GM23338 (cell line): ENCODE data around the gene NPAS4. TPM values are rescaled to one million over a fixed set of nuclear protein-coding genes. Genes with fewer than 3 reads are reported as not detected.
A peak's percentile ranks its signal among the peaks of the same experiment; 100 is the strongest.

Experiments used
- ATAC-seq: fragments of 200-7000 bp; cut with Tn5 transposase; 3 replicates; pipeline ENCODE4 v1.9.1; 2020
- DNase-seq: peaks from one replicate; pipeline ENCODE4 v3.0.0-alpha.2; 2015; ENCODE audit warnings: low spot score
- H2AFZ ChIP-seq: fragments of 200-600 bp; sonication (generic); 2 replicates; pipeline ENCODE4 v1.8.0; 2016; ENCODE audit warnings: antibody characterized with exemption, mild to moderate bottlenecking, moderate library complexity
- H3F3A ChIP-seq: fragments of 200-600 bp; sonication (generic); replicated peaks from 2 replicates; pipeline ENCODE4 v1.8.0; 2017; ENCODE audit warnings: antibody characterized with exemption, mixed run types, low read depth
- H3K27ac ChIP-seq: fragments of 200-600 bp; sonication (generic); 2 replicates; pipeline ENCODE4 v1.6.1; 2016; ENCODE audit warnings: low read depth
- H3K27me3 ChIP-seq: fragments of 200-600 bp; sonication (generic); 2 replicates; pipeline ENCODE4 v1.8.0; 2016; ENCODE audit warnings: mild to moderate bottlenecking, mixed run types, moderate library complexity; ENCODE audit not compliant: insufficient read depth
- H3K36me3 ChIP-seq: fragments of 200-600 bp; sonication (generic); 2 replicates; pipeline ENCODE4 v1.8.0; 2016; ENCODE audit warnings: mild to moderate bottlenecking; ENCODE audit not compliant: insufficient read depth
- H3K4me1 ChIP-seq: fragments of 200-600 bp; sonication (generic); 2 replicates; pipeline ENCODE4 v1.8.0; 2016; ENCODE audit warnings: mild to moderate bottlenecking, moderate library complexity; ENCODE audit not compliant: insufficient read depth
- H3K4me2 ChIP-seq: fragments of 200-600 bp; sonication (generic); 2 replicates; pipeline ENCODE4 v1.7.1; 2017; ENCODE audit warnings: mixed run types
- H3K4me3 ChIP-seq: fragments of 200-600 bp; sonication (generic); 2 replicates; pipeline ENCODE4 v1.6.1; 2016; ENCODE audit warnings: mixed run types
- H3K79me2 ChIP-seq: fragments of 200-600 bp; sonication (generic); replicated peaks from 2 replicates; pipeline ENCODE4 v1.8.0; 2017; ENCODE audit warnings: mild to moderate bottlenecking; ENCODE audit not compliant: insufficient read depth
- H3K9me2 ChIP-seq: fragments of 200-600 bp; sonication (generic); 2 replicates; pipeline ENCODE4 v1.8.0; 2017; ENCODE audit not compliant: insufficient read depth
- H4K20me1 ChIP-seq: fragments of 200-600 bp; sonication (generic); replicated peaks from 2 replicates; pipeline ENCODE4 v1.8.0; 2017; ENCODE audit warnings: mild to moderate bottlenecking; ENCODE audit not compliant: insufficient read depth
- H3K27ac Mint-ChIP-seq: 2 replicates; pipeline ENCODE4 v1.8.0; 2020; ENCODE audit warnings: inconsistent platforms, mild to moderate bottlenecking, moderate library complexity, mixed read lengths
- H3K27me3 Mint-ChIP-seq: 3 replicates; pipeline ENCODE4 v1.8.0; 2022; ENCODE audit warnings: low read depth, mild to moderate bottlenecking, moderate library complexity, mixed read lengths, inconsistent platforms; ENCODE audit not compliant: insufficient read depth, poor library complexity
- H3K36me3 Mint-ChIP-seq: 3 replicates; pipeline ENCODE4 v1.8.0; 2021; ENCODE audit warnings: low read depth, mild to moderate bottlenecking, inconsistent platforms, moderate library complexity, mixed read lengths
- H3K4me1 Mint-ChIP-seq: 3 replicates; pipeline ENCODE4 v1.8.0; 2020; ENCODE audit warnings: mild to moderate bottlenecking, inconsistent platforms, mixed read lengths
- H3K4me3 Mint-ChIP-seq: 3 replicates; pipeline ENCODE4 v1.8.0; 2021; ENCODE audit warnings: moderate library complexity, mild to moderate bottlenecking, inconsistent platforms, mixed read lengths
- H3K9me3 Mint-ChIP-seq: 3 replicates; pipeline ENCODE4 v1.8.0; 2020; ENCODE audit warnings: moderate library complexity, mild to moderate bottlenecking, inconsistent platforms, mixed read lengths
- CTCF ChIP-seq, 2 experiments: fragments of 200-600 bp in 1 of 2; sonication (generic) in 1 of 2; conservative IDR thresholded peaks; 2 replicates each; pipeline versions ENCODE4 v1.5.1 to v1.6.1; 2016 to 2017; ENCODE audit warnings: antibody characterized with exemption in 2 of 2, low read depth in 2 of 2, mild to moderate bottlenecking in 2 of 2, moderate library complexity in 1 of 2
- ETS1 ChIP-seq: IDR thresholded peaks from 2 replicates; pipeline ENCODE4 v1.6.1; 2016; ENCODE audit warnings: antibody characterized with exemption
- EZH2 ChIP-seq: fragments of 200-600 bp; sonication (generic); IDR thresholded peaks from one replicate; pipeline ENCODE4 v1.8.0; 2017; ENCODE audit warnings: antibody characterized with exemption, mild to moderate bottlenecking, low read depth; ENCODE audit not compliant: unreplicated experiment
- NANOG ChIP-seq: IDR thresholded peaks from 2 replicates; pipeline ENCODE4 v1.6.1; 2016; ENCODE audit warnings: antibody characterized with exemption, borderline replicate concordance
- STAT1 ChIP-seq: IDR thresholded peaks from one replicate; pipeline ENCODE4 v1.6.1; 2016; ENCODE audit warnings: antibody characterized with exemption; ENCODE audit not compliant: unreplicated experiment
- ZNF114 ChIP-seq: fragments of 250-450 bp; sonication (Bioruptor Pico); IDR thresholded peaks from 2 replicates; pipeline ENCODE4 v1.5.0; 2020; ENCODE audit warnings: mild to moderate bottlenecking, moderate library complexity
- polyA plus RNA-seq: library from polyadenylated mRNA; unstranded; fragments of >200 nt; fragmentation: Nextera tagmentation; extraction: Ambion mirVana; gene quantifications from 2 replicates; pipeline ENCODE4 v1.2.1, GENCODE V29; 2016
- total RNA-seq: library from RNA; depleted of rRNA; stranded (reverse); fragments of >200 nt; shearing (Covaris generic); gene quantifications from 2 replicates; pipeline ENCODE4 v1.2.3, GENCODE V29; 2014
- TF ChIP-seq, protein P1 (sequence below): IDR thresholded peaks from one replicate; pipeline ENCODE4 v1.6.1; 2018; ENCODE audit warnings: antibody characterized with exemption; ENCODE audit not compliant: unreplicated experiment
- TF ChIP-seq, protein P2 (sequence below): fragments of 250-450 bp; sonication (Bioruptor Pico); IDR thresholded peaks from 2 replicates; pipeline ENCODE4 v1.5.0; 2020; ENCODE audit warnings: mild to moderate bottlenecking, moderate library complexity

The NPAS4 gene
- total and polyA plus RNA-seq, 2 experiments from 2014 or later, result 0.71 to 0.97 TPM

DNA sequence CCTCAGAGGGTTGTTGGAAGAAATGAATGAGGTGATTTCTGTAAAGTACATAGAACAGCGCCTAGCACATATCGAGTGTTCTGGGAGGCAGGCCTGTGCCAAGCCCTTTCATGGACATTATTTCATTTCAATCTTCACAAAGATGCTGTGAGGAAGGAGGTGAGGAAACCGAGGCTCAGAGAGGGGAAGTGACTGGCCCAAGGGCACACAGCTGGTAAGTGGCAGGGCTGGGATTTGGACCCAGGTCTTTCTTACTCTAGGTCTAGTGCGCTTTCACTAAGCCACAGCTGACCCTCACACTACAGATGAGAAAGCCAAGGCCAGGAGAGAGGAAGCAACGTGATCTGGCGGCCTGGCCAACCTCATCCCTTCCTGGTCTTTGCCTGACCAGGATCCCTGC is 47.9 kb downstream of the NPAS4 start (continued):
- no peak for TF ChIP-seq CTCF (conservative IDR thresholded peaks at IDR 0.05; ENCODE audit: low read depth in 2 of 2)
- no peak for TF ChIP-seq EZH2
- no peak for TF ChIP-seq NANOG
- TF ChIP-seq STAT1, result no peak
- TF ChIP-seq ETS1, result no peak
- TF ChIP-seq, protein P1, sequence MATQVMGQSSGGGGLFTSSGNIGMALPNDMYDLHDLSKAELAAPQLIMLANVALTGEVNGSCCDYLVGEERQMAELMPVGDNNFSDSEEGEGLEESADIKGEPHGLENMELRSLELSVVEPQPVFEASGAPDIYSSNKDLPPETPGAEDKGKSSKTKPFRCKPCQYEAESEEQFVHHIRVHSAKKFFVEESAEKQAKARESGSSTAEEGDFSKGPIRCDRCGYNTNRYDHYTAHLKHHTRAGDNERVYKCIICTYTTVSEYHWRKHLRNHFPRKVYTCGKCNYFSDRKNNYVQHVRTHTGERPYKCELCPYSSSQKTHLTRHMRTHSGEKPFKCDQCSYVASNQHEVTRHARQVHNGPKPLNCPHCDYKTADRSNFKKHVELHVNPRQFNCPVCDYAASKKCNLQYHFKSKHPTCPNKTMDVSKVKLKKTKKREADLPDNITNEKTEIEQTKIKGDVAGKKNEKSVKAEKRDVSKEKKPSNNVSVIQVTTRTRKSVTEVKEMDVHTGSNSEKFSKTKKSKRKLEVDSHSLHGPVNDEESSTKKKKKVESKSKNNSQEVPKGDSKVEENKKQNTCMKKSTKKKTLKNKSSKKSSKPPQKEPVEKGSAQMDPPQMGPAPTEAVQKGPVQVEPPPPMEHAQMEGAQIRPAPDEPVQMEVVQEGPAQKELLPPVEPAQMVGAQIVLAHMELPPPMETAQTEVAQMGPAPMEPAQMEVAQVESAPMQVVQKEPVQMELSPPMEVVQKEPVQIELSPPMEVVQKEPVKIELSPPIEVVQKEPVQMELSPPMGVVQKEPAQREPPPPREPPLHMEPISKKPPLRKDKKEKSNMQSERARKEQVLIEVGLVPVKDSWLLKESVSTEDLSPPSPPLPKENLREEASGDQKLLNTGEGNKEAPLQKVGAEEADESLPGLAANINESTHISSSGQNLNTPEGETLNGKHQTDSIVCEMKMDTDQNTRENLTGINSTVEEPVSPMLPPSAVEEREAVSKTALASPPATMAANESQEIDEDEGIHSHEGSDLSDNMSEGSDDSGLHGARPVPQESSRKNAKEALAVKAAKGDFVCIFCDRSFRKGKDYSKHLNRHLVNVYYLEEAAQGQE, result no peak

DNA sequence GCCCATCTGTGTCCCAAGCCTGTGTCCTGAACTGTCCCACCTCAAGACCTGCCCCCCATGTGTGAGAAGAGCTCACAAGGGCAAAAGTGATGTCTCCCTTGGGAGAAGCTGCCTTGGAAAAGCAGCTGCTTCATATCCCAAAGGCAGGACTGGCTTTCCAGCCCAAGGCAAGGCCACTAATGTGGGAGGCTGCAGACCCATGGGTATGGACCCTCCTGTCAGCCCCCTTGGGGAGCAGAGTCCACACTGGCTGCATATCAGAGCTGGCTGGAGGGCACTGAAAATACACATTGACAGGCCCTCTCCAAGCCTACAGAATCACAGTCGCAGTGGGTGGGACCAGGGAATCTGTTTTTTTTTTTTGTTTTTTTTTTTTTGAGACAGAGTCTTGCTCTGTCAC is 48.6 kb downstream of the NPAS4 start:
- no peaks in the 10 kb centered on the region for H3K9me3 Mint-ChIP-seq
- Histone ChIP-seq H4K20me1 (no peaks in the 10 kb centered on the region; the same call in none of the 2 replicates), H3K27me3 (no peaks in the 10 kb centered on the region), H3K79me2 (no peaks in the 10 kb centered on the region), H2AFZ (no peak overlapping the region), H3K36me3 (no peaks in the 10 kb centered on the region; the same call in 1 of the 2 replicates), H3K27ac (0 out of 2 replicates have a peak overlapping the region, but pooled peaks have one; percentile 53), H3K4me3 (no peak overlapping the region), H3K4me2 (0 out of 2 replicates have a peak overlapping the region, but pooled peaks have one; percentile 57), H3K4me1 (peaks cover 35% of the 10 kb centered on the region), H3F3A (peaks cover 10% of the 10 kb centered on the region; the same call in 1 of the 2 replicates), H3K9me2 (no peaks in the 10 kb centered on the region)
- H3K36me3 Mint-ChIP-seq, result peaks cover 3% of the 10 kb centered on the region; the same call in 1 of the 3 replicates
- DNase-seq, result no peak
- H3K4me1 Mint-ChIP-seq, result peaks cover 39% of the 10 kb centered on the region
- no peak overlapping the region for H3K27ac Mint-ChIP-seq
- no peak for ATAC-seq
- H3K27me3 Mint-ChIP-seq, result peaks cover 9% of the 10 kb centered on the region
- H3K4me3 Mint-ChIP-seq, result no peak overlapping the region
- TF ChIP-seq, protein P1, result no peak
- TF ChIP-seq, protein P2, sequence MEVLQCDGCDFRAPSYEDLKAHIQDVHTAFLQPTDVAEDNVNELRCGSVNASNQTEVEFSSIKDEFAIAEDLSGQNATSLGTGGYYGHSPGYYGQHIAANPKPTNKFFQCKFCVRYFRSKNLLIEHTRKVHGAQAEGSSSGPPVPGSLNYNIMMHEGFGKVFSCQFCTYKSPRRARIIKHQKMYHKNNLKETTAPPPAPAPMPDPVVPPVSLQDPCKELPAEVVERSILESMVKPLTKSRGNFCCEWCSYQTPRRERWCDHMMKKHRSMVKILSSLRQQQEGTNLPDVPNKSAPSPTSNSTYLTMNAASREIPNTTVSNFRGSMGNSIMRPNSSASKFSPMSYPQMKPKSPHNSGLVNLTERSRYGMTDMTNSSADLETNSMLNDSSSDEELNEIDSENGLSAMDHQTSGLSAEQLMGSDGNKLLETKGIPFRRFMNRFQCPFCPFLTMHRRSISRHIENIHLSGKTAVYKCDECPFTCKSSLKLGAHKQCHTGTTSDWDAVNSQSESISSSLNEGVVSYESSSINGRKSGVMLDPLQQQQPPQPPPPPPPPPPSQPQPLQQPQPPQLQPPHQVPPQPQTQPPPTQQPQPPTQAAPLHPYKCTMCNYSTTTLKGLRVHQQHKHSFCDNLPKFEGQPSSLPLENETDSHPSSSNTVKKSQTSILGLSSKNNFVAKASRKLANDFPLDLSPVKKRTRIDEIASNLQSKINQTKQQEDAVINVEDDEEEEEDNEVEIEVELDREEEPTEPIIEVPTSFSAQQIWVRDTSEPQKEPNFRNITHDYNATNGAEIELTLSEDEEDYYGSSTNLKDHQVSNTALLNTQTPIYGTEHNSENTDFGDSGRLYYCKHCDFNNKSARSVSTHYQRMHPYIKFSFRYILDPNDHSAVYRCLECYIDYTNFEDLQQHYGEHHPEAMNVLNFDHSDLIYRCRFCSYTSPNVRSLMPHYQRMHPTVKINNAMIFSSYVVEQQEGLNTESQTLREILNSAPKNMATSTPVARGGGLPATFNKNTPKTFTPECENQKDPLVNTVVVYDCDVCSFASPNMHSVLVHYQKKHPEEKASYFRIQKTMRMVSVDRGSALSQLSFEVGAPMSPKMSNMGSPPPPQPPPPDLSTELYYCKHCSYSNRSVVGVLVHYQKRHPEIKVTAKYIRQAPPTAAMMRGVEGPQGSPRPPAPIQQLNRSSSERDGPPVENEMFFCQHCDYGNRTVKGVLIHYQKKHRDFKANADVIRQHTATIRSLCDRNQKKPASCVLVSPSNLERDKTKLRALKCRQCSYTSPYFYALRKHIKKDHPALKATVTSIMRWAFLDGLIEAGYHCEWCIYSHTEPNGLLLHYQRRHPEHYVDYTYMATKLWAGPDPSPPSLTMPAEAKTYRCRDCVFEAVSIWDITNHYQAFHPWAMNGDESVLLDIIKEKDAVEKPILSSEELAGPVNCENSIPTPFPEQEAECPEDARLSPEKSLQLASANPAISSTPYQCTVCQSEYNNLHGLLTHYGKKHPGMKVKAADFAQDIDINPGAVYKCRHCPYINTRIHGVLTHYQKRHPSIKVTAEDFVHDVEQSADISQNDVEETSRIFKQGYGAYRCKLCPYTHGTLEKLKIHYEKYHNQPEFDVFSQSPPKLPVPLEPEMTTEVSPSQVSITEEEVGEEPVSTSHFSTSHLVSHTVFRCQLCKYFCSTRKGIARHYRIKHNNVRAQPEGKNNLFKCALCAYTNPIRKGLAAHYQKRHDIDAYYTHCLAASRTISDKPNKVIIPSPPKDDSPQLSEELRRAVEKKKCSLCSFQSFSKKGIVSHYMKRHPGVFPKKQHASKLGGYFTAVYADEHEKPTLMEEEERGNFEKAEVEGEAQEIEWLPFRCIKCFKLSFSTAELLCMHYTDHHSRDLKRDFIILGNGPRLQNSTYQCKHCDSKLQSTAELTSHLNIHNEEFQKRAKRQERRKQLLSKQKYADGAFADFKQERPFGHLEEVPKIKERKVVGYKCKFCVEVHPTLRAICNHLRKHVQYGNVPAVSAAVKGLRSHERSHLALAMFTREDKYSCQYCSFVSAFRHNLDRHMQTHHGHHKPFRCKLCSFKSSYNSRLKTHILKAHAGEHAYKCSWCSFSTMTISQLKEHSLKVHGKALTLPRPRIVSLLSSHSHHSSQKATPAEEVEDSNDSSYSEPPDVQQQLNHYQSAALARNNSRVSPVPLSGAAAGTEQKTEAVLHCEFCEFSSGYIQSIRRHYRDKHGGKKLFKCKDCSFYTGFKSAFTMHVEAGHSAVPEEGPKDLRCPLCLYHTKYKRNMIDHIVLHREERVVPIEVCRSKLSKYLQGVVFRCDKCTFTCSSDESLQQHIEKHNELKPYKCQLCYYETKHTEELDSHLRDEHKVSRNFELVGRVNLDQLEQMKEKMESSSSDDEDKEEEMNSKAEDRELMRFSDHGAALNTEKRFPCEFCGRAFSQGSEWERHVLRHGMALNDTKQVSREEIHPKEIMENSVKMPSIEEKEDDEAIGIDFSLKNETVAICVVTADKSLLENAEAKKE, result no peak
- TF ChIP-seq ZNF114, result no peak
